K562 (cell line): ENCODE measurements around the gene GPR32.

Experiments
- CTCF ChIP-seq, 3 experiments: IDR thresholded peaks in 2 of 3; conservative IDR thresholded peaks in 1 of 3; 2 replicates each; pipeline ENCODE4 v1.5.1; 2011 to 2012; ENCODE audit warnings: low read length in 3 of 3, mild to moderate bottlenecking in 3 of 3, control low read depth in 2 of 3, improper control_type of control experiment in 1 of 3, inconsistent platforms in 1 of 3, low read depth in 1 of 3, mixed read lengths in 1 of 3, moderate library complexity in 1 of 3; ENCODE audit not compliant: insufficient read depth in 2 of 3
- DDX20 ChIP-seq: fragments of 450-650 bp; IDR thresholded peaks from 2 replicates; pipeline ENCODE4 v1.6.1; 2016; ENCODE audit warnings: missing genetic modification characterization, low read depth, mild to moderate bottlenecking, missing compliant biosample characterization, moderate library complexity
- E2F4 ChIP-seq: sonication (generic); formaldehyde crosslinking; IDR thresholded peaks from 2 replicates; pipeline ENCODE4 v1.8.0; 2022; ENCODE audit warnings: mild to moderate bottlenecking, low read depth, missing genetic modification reagents
- ETS2 ChIP-seq: IDR thresholded peaks from 2 replicates; pipeline ENCODE4 v1.6.1; 2016; ENCODE audit warnings: borderline replicate concordance, missing genetic modification characterization, mild to moderate bottlenecking, moderate library complexity, missing compliant biosample characterization; ENCODE audit not compliant: poor library complexity, severe bottlenecking
- GABPA ChIP-seq: fragments of 200-800 bp; sonication (Bioruptor generic); conservative IDR thresholded peaks from 2 replicates; pipeline ENCODE4 v1.6.1; 2016; ENCODE audit warnings: low read depth, missing genetic modification characterization, missing compliant biosample characterization
- HCFC1 ChIP-seq: IDR thresholded peaks from 2 replicates; pipeline ENCODE4 v1.6.1; 2012; ENCODE audit warnings: low read depth, low read length, improper control_type of control experiment
- NFE2 ChIP-seq: IDR thresholded peaks from 2 replicates; pipeline ENCODE4 v1.6.1; 2014; ENCODE audit warnings: antibody characterized with exemption, low read depth
- PKNOX1 ChIP-seq: fragments of 450-650 bp; IDR thresholded peaks from 2 replicates; pipeline ENCODE4 v1.6.1; 2016
- STAT5B ChIP-seq: fragments of 250-450 bp; sonication (Bioruptor Pico); IDR thresholded peaks from 2 replicates; pipeline ENCODE4 v1.8.0; 2021; ENCODE audit warnings: mild to moderate bottlenecking, inconsistent platforms
- TCF3 ChIP-seq: sonication (generic); formaldehyde crosslinking; IDR thresholded peaks from 2 replicates; pipeline ENCODE4 v1.4.0; 2020; ENCODE audit warnings: mild to moderate bottlenecking, missing genetic modification reagents
- XRCC4 ChIP-seq: IDR thresholded peaks from one replicate; pipeline ENCODE4 v1.6.1; 2011; ENCODE audit not compliant: insufficient read depth, insufficient read length; ENCODE audit errors: extremely low read depth
- ZKSCAN1 ChIP-seq: fragments of 150-350 bp; IDR thresholded peaks from 2 replicates; pipeline ENCODE4 v1.6.1; 2016; ENCODE audit warnings: low read depth, low read length
- ZNF274 ChIP-seq: IDR thresholded peaks from 2 replicates; pipeline ENCODE4 v1.6.1; 2011; ENCODE audit warnings: low read depth, mild to moderate bottlenecking, low read length, moderate library complexity, borderline replicate concordance
- ZZZ3 ChIP-seq: fragments of 450-650 bp; IDR thresholded peaks from 2 replicates; pipeline ENCODE4 v1.6.1; 2016; ENCODE audit warnings: antibody characterized with exemption, mild to moderate bottlenecking, moderate library complexity

- TF ChIP-seq CTCF (IDR thresholded peaks at IDR 0.05 in 2 of 3, conservative IDR thresholded peaks at IDR 0.05 in 1 of 3; ENCODE audit: insufficient read depth in 2 of 3, low read depth in 1 of 3, low read length in 3 of 3) = no peak
- TF ChIP-seq ZNF274 = no peak
- no peak for TF ChIP-seq ETS2 (tag)
- TF ChIP-seq E2F4 (CRISPR knock-in tag) = no peak
- no peak for TF ChIP-seq HCFC1
- no peak for TF ChIP-seq NFE2
- no peak for TF ChIP-seq GABPA (tag)
- TF ChIP-seq DDX20 (tag) = no peak
- TF ChIP-seq XRCC4 = no peak
- TF ChIP-seq STAT5B = no peak
- TF ChIP-seq ZZZ3 = no peak
- peak; percentile 90 for TF ChIP-seq PKNOX1
- TF ChIP-seq TCF3 (CRISPR knock-in tag) = no peak
- TF ChIP-seq ZKSCAN1 = no peak
Observed at GRCh38 chr19:50739132-50739913, 30.9 kb upstream of the GPR32 start.
